Measurements from ENCODE around the gene NPTX1. TPM values are rescaled to one million over a fixed set of nuclear protein-coding genes. Genes with fewer than 3 reads are reported as not detected.

Gene NPTX1
- total and polyA plus RNA-seq, 7 donors = 0.25 to 1.3 (median 0.67) TPM

DNA sequence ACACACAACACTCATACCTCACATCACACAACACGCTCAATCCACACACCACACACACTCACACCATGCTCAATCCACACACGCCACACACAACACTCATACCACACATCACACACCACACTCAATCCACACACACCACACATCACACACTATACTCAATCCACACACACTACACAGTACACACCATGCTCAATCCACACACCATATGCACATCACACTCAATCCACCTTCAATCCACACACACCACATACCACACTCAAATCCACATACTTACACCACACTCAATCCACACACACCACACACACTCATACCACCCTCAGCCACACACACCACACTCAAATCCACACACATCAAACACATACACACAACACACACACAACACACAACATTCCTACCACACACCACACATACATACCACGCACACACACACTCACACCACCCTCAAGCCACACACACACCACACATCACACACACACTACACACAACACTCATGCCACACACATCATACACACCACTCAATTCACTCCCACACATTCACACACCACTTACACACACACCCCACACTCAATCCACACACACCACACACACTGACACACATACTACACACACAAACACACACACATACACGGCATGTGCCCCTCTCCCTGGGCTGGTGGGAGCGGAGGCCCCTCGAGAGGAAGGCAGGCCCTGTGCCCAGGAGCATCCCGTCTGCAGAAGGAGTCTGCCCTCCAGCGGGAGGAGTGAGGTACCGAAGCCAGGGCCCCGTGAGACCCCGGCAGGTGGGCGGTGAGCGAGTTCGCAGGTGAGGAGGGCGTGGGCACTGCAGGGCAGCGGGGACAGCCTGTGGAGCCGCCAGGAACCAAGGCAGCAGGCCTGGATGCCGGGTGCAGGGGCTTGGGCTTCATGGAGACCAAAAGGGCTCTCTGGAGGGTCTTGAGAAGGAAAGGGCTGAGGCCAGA is 35.1 kb upstream of the NPTX1 start:
- Histone ChIP-seq H3K4me1 (no peaks in the 10 kb centered on the region), H3K27ac (no peak overlapping the region), H3K9me3 (no peaks in the 10 kb centered on the region), H3K27me3 (ENCODE audit: insufficient read depth in 3 of 3, low read length in 2 of 3) (peaks cover 0 to 27% (median 7%) of the 10 kb centered on the region in 3 donors), H3K4me3 (no peak overlapping the region), H3K36me3 (ENCODE audit: insufficient read depth in 1 of 2, low read depth in 1 of 2) (no peaks in the 10 kb centered on the region)
- intact Hi-C loops (cut with DNase I) = no loop called here
- WGBS, 3 donors = 50 to 55% (median 53%) methylated on average over 18 of the region's 18 CpGs
- ATAC-seq (peak in 1 of 4 donors; percentile 20), DNase-seq (no peak)
- TF ChIP-seq CTCF (IDR thresholded peaks at IDR 0.05) = no peak

- Histone ChIP-seq H3K27me3 (ENCODE audit: insufficient read depth in 3 of 3, low read length in 2 of 3) (peaks cover 0 to 30% (median 7%) of the 10 kb centered on the region in 3 donors), H3K9me3 (no peaks in the 10 kb centered on the region), H3K27ac (no peak overlapping the region), H3K4me1 (no peaks in the 10 kb centered on the region), H3K4me3 (no peak overlapping the region), H3K36me3 (ENCODE audit: insufficient read depth in 1 of 2, low read depth in 1 of 2) (no peaks in the 10 kb centered on the region)
- no peak for TF ChIP-seq CTCF (IDR thresholded peaks at IDR 0.05)
- intact Hi-C loops (cut with DNase I) = no loop called here
- WGBS, 3 donors = 53 to 67% (median 56%) methylated on average over 9 of the region's 9 CpGs
- no peak for ATAC-seq
- DNase-seq = no peak
Measured at GRCh38 chr17:80510772-80511171, 34.4 kb upstream of the NPTX1 start.

DNA sequence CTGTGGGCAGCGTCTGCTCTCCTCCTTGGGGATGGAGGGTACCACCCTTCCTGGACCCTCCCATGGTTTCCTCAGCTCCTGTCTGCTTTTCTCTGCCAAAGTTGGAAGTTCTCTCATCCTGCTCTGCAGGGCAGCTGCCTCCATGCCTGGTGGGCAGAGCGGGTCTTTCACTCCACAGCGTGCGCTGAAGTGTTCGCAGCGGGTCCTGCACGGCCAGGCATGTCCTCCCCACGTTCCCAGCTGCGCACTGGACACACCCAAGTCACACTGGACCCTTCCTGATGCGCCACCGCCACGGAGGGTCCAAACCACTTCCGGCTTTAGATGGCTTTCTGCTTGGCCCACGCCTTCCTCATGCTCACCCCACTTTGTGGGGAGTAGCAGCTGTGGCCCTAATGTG is 33.7 kb upstream of the NPTX1 start:
- Histone ChIP-seq H3K4me3 (no peak overlapping the region), H3K4me1 (no peaks in the 10 kb centered on the region), H3K27ac (no peak overlapping the region), H3K27me3 (ENCODE audit: insufficient read depth in 3 of 3, low read length in 2 of 3) (peaks cover 0 to 30% (median 7%) of the 10 kb centered on the region in 3 donors), H3K9me3 (no peaks in the 10 kb centered on the region), H3K36me3 (ENCODE audit: insufficient read depth in 1 of 2, low read depth in 1 of 2) (no peaks in the 10 kb centered on the region)
- no peak for TF ChIP-seq CTCF (IDR thresholded peaks at IDR 0.05)
- intact Hi-C loops (cut with DNase I) = no loop called here
- no peak for DNase-seq
- ATAC-seq = no peak
- WGBS, 3 donors = 71 to 80% (median 75%) methylated on average over 14 of the region's 14 CpGs

DNA sequence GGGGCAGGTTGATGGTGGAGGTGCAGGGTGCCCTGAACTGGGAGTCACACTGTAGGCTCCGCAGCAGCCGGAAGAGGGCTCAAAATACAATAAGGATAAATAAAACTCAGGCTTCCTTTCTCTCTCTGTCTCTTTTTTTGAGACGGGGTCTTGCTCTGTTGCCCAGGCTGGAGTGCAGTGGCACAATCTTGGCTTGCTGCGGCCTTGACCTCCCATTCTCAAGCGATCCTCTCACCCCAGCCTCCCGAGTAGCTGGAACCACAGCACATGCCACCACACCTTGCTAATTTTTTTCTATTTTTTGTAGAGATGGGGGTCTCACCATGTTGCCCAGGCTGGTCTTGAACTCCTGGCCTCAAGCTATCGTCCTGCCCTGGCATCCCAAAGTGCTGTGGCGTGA is 32.9 kb upstream of the NPTX1 start:
- no peak for TF ChIP-seq CTCF (IDR thresholded peaks at IDR 0.05)

More for the DNA sequence above, 32.9 kb upstream of the NPTX1 start:
- Histone ChIP-seq H3K4me1 (no peaks in the 10 kb centered on the region), H3K27ac (no peak overlapping the region), H3K27me3 (ENCODE audit: insufficient read depth in 3 of 3, low read length in 2 of 3) (peaks cover 0 to 30% (median 7%) of the 10 kb centered on the region in 3 donors), H3K9me3 (no peaks in the 10 kb centered on the region), H3K36me3 (ENCODE audit: insufficient read depth in 1 of 2, low read depth in 1 of 2) (no peaks in the 10 kb centered on the region), H3K4me3 (no peak overlapping the region)
- no peak for ATAC-seq
- intact Hi-C loops (cut with DNase I) = no loop called here
- WGBS, 3 donors = 73 to 75% (median 74%) methylated on average over 8 of the region's 8 CpGs
- no peak for DNase-seq

Measured in psoas muscle (tissue), 8 donors.